OCI-LY3 (cell line): ENCODE data around the gene FNBP1.
"Not testable (repeated sequence)": the region's sequence is repeated elsewhere in the genome, so short reads cannot be mapped to it uniquely, and the experiment has no call there.

ENCODE experiments used
- CTCF ChIP-seq: fragments of 200-600, 300-600 bp; sonication (generic); IDR thresholded peaks from 2 replicates; pipeline ENCODE4 v1.5.1; 2014; ENCODE audit warnings: antibody characterized with exemption, low read length, low read depth
- EZH2phosphoT487 ChIP-seq: fragments of 200-600 bp; shearing (Covaris generic); IDR thresholded peaks from 2 replicates; pipeline ENCODE4 v1.6.1; 2018; ENCODE audit warnings: antibody characterized with exemption, mixed run types, low read depth

GRCh38 chr9:129890718-129891299 lies 152.2 kb downstream of the FNBP1 start:
- not testable (repeated sequence) for TF ChIP-seq CTCF, EZH2phosphoT487
